ENCODE measurements around the gene TRAPPC6A.

DNA sequence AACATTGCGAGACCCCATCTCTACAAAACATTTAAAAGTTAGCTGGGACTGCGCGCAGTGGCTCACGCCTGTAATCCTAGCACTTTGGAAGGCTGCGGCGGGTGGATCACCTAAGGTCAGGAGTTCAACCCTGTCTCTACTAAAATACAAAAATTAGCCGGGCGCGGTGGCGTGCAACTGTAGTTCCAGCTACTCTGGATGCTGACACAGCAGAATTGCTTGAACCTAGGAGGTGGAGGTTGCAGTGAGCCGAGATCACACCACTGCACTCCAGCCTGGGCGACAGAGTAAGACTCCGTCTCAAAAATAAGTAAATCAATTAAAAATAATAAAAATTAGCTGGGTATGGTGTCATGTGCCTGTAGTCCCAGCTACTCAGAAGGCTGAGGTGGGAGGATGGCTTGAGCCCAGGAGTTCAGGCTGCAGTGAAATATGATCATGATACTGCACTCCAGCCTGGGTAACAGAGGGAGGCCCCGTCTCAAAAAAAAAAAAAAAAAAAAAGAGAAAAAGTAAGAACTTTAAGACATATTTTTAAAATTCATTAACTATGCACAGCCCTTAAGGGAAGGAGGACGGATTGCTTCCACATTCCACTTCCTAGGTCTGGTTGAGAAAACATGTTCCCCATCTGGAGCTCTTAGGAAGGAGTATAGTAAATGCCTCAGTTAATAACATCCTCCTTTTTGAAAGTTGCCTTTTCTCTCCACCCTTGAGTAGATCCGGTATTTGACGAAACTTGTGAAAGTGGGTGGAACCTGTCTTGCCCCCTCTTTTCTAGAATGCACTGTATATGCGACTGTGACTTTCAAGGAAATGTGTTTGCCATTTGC lies 41.1 kb upstream of the TRAPPC6A start:
- TF ChIP-seq, protein P1, sequence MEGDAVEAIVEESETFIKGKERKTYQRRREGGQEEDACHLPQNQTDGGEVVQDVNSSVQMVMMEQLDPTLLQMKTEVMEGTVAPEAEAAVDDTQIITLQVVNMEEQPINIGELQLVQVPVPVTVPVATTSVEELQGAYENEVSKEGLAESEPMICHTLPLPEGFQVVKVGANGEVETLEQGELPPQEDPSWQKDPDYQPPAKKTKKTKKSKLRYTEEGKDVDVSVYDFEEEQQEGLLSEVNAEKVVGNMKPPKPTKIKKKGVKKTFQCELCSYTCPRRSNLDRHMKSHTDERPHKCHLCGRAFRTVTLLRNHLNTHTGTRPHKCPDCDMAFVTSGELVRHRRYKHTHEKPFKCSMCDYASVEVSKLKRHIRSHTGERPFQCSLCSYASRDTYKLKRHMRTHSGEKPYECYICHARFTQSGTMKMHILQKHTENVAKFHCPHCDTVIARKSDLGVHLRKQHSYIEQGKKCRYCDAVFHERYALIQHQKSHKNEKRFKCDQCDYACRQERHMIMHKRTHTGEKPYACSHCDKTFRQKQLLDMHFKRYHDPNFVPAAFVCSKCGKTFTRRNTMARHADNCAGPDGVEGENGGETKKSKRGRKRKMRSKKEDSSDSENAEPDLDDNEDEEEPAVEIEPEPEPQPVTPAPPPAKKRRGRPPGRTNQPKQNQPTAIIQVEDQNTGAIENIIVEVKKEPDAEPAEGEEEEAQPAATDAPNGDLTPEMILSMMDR (IDR thresholded peaks at IDR 0.05): no peak
- TF ChIP-seq POLR2A (IDR thresholded peaks at IDR 0.05): no peak
- no peak for TF ChIP-seq POLR2AphosphoS5 (IDR thresholded peaks at IDR 0.05)
- TF ChIP-seq EP300 (IDR thresholded peaks at IDR 0.05): no peak

All from sigmoid colon (tissue), 4 donors.